Esophagus muscularis mucosa (tissue), 4 donors: ENCODE data around the gene TAP2. TPM values are rescaled to one million over a fixed set of nuclear protein-coding genes. Genes with fewer than 3 reads are reported as not detected.

Source experiments
- DNase-seq: peaks from one replicate; pipeline ENCODE4 v3.0.0-alpha.2; 2017; ENCODE audit errors: extremely low spot score
- H3K27ac ChIP-seq, 4 donors: fragments of 200-600 bp; sonication (generic); replicated peaks in 1 of 4; 1 replicate in 3 of 4; 2 replicates in 1 of 4; pipeline ENCODE4 v1.5.1; 2016 to 2019; ENCODE audit warnings: mild to moderate bottlenecking in 1 of 4
- H3K27me3 ChIP-seq, 4 donors: fragments of 200-600 bp; sonication (generic); one replicate each; pipeline versions ENCODE4 v1.5.1 to v1.6.0; 2016 to 2019
- H3K36me3 ChIP-seq, 4 donors: fragments of 200-600 bp; sonication (generic); one replicate each; pipeline ENCODE4 v1.5.1; 2016 to 2019
- H3K4me1 ChIP-seq, 4 donors: fragments of 200-600 bp; sonication (generic); one replicate each; pipeline ENCODE4 v1.5.1; 2016 to 2019
- H3K4me3 ChIP-seq, 4 donors: fragments of 200-600 bp; sonication (generic); 1 replicate in 2 of 4; 2 replicates in 2 of 4; pipeline ENCODE4 v1.5.1; 2016 to 2019; ENCODE audit warnings: mild to moderate bottlenecking in 4 of 4, moderate library complexity in 1 of 4
- H3K9me3 ChIP-seq, 4 donors: fragments of 200-600 bp; sonication (generic); 1 replicate in 3 of 4; 2 replicates in 1 of 4; pipeline ENCODE4 v1.5.1; 2016 to 2019
- EP300 ChIP-seq: sonication (generic); formaldehyde crosslinking; IDR thresholded peaks from one replicate; pipeline ENCODE4 v1.6.1; 2017; ENCODE audit warnings: antibody characterized with exemption
- POLR2A ChIP-seq: fragments of 450-650 bp; IDR thresholded peaks from one replicate; pipeline ENCODE4 v1.6.1; 2017; ENCODE audit warnings: antibody characterized with exemption, moderate library complexity, mild to moderate bottlenecking, low read depth
- POLR2AphosphoS5 ChIP-seq, 2 donors: sonication (generic); formaldehyde crosslinking; IDR thresholded peaks; one replicate each; pipeline ENCODE4 v1.6.1; 2017; ENCODE audit warnings: antibody characterized with exemption in 2 of 2
- WGBS: methylation state at CpG from one replicate; pipeline ENCODE4 v1.1.5; 2018; 5-methylcytosine and 5-hydroxymethylcytosine counted together
- intact Hi-C: fragments of 100-400 bp; cut with DNase I; formaldehyde crosslinking; loops from one replicate; pipeline ENCODE4 v1.15.1; 2023
- total RNA-seq, 4 donors: library from RNA; depleted of rRNA; stranded (reverse); fragments of >200 nt; gene quantifications; one replicate each; pipeline versions ENCODE4 v1.1.0 to v1.2.1, GENCODE V29; 2016
- TF ChIP-seq, protein P1 (sequence below), 3 experiments: fragments of 200-600 bp in 2 of 3; fragments of 450-650 bp in 1 of 3; sonication (generic) in 2 of 3; IDR thresholded peaks; one replicate each; pipeline ENCODE4 v1.5.1; 2017 to 2019; ENCODE audit warnings: antibody characterized with exemption in 3 of 3, mild to moderate bottlenecking in 2 of 3, moderate library complexity in 1 of 3

Gene TAP2
- total RNA-seq, 4 donors from 2014 or later: 8.6 to 16.3 (median 13.4) TPM

DNA sequence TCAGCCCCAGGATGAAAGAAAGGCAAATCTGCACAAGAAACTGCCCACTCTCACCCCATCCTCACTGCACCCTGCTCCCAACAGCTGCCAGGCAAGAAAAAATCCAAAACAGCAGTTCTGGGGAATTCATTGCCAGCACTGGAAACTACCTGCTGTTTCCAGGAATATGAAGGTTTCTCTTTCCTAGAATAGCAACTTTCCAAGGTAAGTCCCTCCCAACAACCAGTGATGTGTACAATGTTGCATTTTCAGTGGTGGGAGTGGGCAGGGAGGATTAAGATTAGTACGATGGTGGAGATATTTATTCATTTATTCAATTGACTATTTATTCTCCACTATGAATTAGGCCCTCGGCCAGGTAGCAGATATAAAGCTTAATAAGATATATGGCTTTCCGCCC lies 11.5 kb downstream of the TAP2 start:
- TF ChIP-seq POLR2A (no peak), EP300 (no peak), POLR2AphosphoS5 (IDR thresholded peaks at IDR 0.05) (no peak)
- TF ChIP-seq, protein P1, sequence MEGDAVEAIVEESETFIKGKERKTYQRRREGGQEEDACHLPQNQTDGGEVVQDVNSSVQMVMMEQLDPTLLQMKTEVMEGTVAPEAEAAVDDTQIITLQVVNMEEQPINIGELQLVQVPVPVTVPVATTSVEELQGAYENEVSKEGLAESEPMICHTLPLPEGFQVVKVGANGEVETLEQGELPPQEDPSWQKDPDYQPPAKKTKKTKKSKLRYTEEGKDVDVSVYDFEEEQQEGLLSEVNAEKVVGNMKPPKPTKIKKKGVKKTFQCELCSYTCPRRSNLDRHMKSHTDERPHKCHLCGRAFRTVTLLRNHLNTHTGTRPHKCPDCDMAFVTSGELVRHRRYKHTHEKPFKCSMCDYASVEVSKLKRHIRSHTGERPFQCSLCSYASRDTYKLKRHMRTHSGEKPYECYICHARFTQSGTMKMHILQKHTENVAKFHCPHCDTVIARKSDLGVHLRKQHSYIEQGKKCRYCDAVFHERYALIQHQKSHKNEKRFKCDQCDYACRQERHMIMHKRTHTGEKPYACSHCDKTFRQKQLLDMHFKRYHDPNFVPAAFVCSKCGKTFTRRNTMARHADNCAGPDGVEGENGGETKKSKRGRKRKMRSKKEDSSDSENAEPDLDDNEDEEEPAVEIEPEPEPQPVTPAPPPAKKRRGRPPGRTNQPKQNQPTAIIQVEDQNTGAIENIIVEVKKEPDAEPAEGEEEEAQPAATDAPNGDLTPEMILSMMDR (IDR thresholded peaks at IDR 0.05): no peak
- intact Hi-C loops: no loop called here
- WGBS: 81% methylated on average over 3 of the region's 3 CpGs

DNA sequence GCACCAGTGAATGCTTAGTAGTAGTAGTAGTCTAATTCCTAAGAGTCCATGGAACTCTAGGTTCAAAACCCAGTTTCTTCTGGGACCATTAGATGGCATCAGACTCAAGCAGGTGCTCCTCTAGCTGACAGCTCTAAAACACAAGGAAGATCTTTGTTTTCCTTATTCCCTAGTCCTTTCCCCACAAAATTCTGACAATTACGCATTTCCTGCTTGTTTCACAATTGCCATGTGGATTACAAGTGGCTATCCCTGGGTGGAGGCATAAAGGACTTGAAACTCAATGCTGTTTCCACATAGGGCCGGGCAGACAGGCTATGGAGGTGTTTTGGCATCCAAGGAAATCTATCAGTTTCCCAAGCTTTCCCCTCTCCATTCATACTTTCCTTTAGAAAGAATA lies 12.6 kb downstream of the TAP2 start:
- TF ChIP-seq, protein P1 (IDR thresholded peaks at IDR 0.05): peak; percentile 29 to 38 (median 35)
- TF ChIP-seq POLR2AphosphoS5 (IDR thresholded peaks at IDR 0.05): peak; percentile 28 to 47
- TF ChIP-seq POLR2A: no peak
- TF ChIP-seq EP300: no peak
- Histone ChIP-seq H3K9me3 (no peaks in the 10 kb centered on the region), H3K4me1 (peaks cover 0 to 2% (median 0%) of the 10 kb centered on the region in 4 donors), H3K36me3 (peaks cover 22 to 37% (median 34%) of the 10 kb centered on the region in 4 donors), H3K4me3 (no peak overlapping the region), H3K27ac (peak overlapping the region; percentile 10 to 22 (median 20)), H3K27me3 (no peaks in the 10 kb centered on the region)
- intact Hi-C loops: no loop called here
- 43% methylated on average over 2 of the region's 2 CpGs for WGBS
- DNase-seq: no peak

More for the DNA sequence above, 11.5 kb downstream of the TAP2 start:
- no peak overlapping the region for H3K27ac ChIP-seq
- H3K36me3 ChIP-seq: peaks cover 22 to 48% (median 44%) of the 10 kb centered on the region in 4 donors
- H3K4me1 ChIP-seq: peaks cover 0 to 2% (median 0%) of the 10 kb centered on the region in 4 donors
- no peaks in the 10 kb centered on the region for H3K27me3 ChIP-seq
- H3K4me3 ChIP-seq: no peak overlapping the region
- no peaks in the 10 kb centered on the region for H3K9me3 ChIP-seq
- no peak for DNase-seq

DNA sequence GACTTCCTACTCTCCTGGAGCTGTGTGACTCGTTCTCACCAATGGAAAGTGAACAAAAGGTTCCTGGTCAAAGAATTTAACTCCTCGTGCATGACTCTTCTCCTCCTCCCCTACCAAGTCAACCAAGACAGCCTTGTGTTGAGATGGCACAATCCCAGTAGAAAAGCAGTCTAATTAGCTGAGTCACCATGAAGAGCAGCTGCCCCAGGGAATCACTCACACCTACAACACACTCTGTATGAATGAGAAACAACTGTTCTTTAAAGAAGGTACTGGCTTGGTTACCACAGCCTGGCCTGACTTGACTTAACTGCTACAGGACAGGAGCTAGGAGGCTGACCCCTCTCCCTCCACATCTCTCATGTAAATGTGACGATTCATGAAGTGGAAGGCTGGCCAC lies 18.8 kb downstream of the TAP2 start:
- 69% methylated on average over 3 of the region's 3 CpGs for WGBS
- TF ChIP-seq, protein P1 (IDR thresholded peaks at IDR 0.05): no peak
- no peak for TF ChIP-seq POLR2AphosphoS5 (IDR thresholded peaks at IDR 0.05)
- TF ChIP-seq POLR2A: no peak
- TF ChIP-seq EP300: no peak
- no peaks in the 10 kb centered on the region for H3K36me3 ChIP-seq
- no peak overlapping the region for H3K4me3 ChIP-seq
- DNase-seq: peak; percentile 47
- H3K27me3 ChIP-seq: peaks cover 0 to 4% (median 0%) of the 10 kb centered on the region in 4 donors
- H3K4me1 ChIP-seq: no peaks in the 10 kb centered on the region
- no peak overlapping the region for H3K27ac ChIP-seq
- intact Hi-C loops: no loop called here
- no peaks in the 10 kb centered on the region for H3K9me3 ChIP-seq

DNA sequence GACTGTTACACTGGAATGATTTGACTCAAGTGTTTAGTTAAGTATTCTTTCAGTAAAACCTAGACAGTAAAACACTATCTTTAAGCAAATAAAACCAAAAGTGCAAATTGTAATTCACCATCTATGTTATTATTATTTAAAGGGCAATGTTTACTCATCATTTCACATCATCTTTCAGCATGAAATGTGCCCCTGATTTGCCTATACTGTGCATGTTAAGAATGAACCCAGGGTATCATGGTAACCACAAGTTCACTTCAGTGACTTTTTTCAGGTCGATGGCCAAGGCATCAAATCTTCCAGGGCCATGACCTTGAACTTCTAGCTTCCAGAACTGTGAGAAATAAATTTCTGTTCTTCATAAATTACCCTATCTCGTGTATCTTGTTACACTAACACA lies 19.7 kb downstream of the TAP2 start:
- intact Hi-C loops: no loop called here
- Histone ChIP-seq H3K4me1 (no peaks in the 10 kb centered on the region), H3K9me3 (no peaks in the 10 kb centered on the region), H3K27ac (no peak overlapping the region), H3K36me3 (no peaks in the 10 kb centered on the region), H3K4me3 (no peak overlapping the region), H3K27me3 (peaks cover 0 to 8% (median 0%) of the 10 kb centered on the region in 4 donors)
- TF ChIP-seq EP300: no peak
- TF ChIP-seq POLR2AphosphoS5 (IDR thresholded peaks at IDR 0.05): no peak
- no peak for TF ChIP-seq POLR2A
- TF ChIP-seq, protein P1 (IDR thresholded peaks at IDR 0.05): no peak
- 59% methylated on average over 2 of the region's 2 CpGs for WGBS
- no peak for DNase-seq

DNA sequence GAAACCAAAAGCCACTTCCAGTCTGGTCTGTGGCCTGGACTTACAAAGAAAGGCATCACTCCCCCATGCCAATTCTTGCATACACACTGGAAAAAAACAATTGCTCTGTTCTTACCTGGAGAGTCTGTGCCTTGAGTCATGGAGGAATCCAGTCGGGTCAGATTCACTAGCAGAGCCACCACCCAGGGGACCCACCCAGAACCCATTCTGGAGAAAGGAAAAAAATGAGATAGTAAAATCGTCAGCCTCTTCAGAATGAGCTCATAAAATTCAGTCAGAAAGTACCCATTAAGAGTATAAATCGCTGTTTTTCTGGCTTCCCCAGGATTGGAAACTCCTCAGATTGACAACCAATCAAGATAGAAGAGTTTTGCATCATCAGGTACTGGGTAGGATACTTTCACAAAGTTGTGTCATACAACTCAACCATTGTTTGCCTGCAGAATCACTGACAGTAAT lies 21.8 kb downstream of the TAP2 start, which contains the start of gene HLA-DOB:
TSS of gene HLA-DOB (minus strand) at position 257 of the 459 bp plus-strand sequence. CDS start at position 206, 51 bp downstream.
- WGBS: 73% methylated on average over 3 of the region's 3 CpGs
- no peak within 1 kb of the TSS for H3K27ac ChIP-seq

More for the DNA sequence above, 21.8 kb downstream of the TAP2 start, which contains the start of gene HLA-DOB:
- Histone ChIP-seq H3K4me1 (no peaks in the 10 kb centered on the region), H3K4me3 (peak within 1 kb of the TSS in 1 of 4 donors; percentile 24), H3K36me3 (no peaks in the 10 kb centered on the region), H3K9me3 (no peaks in the 10 kb centered on the region), H3K27me3 (peaks cover 0 to 19% (median 0%) of the 10 kb centered on the region in 4 donors)
- peak; percentile 55 for DNase-seq
- TF ChIP-seq POLR2AphosphoS5 (IDR thresholded peaks at IDR 0.05) (no peak), POLR2A (no peak), EP300 (no peak)
- TF ChIP-seq, protein P1 (IDR thresholded peaks at IDR 0.05): no peak
- intact Hi-C loops: no loop called here
